Limb (tissue), 2 donors: ENCODE results near the gene SENP6.
"Not testable (repeated sequence)": the region's sequence is repeated elsewhere in the genome, so short reads cannot be mapped to it uniquely, and the experiment has no call there.

Experiments used
- DNase-seq, 2 donors: peaks; one replicate each; pipeline ENCODE4 v3.0.0-alpha.2; 2016; ENCODE audit errors: extremely low spot score in 2 of 2

Gene SENP6

GRCh38 chr6:75666592-75666991 is 64.9 kb downstream of the SENP6 start:
- DNase-seq: no peak

GRCh38 chr6:75673884-75674283 is 72.2 kb downstream of the SENP6 start:
- no peak for DNase-seq

- DNase-seq: no peak
Measured at GRCh38 chr6:75676377-75676776, 74.7 kb downstream of the SENP6 start.

- not testable (repeated sequence) for DNase-seq
Measured at GRCh38 chr6:75682548-75682947, 80.9 kb downstream of the SENP6 start.

GRCh38 chr6:75683005-75683404 is 81.3 kb downstream of the SENP6 start:
- not testable (repeated sequence) for DNase-seq

GRCh38 chr6:75687535-75687934 is 85.9 kb downstream of the SENP6 start:
- DNase-seq: not testable (repeated sequence)

- DNase-seq: not testable (repeated sequence)
Measured at GRCh38 chr6:75687937-75688336, 86.3 kb downstream of the SENP6 start.

- no peak for DNase-seq
Measured at GRCh38 chr6:75689576-75689975, 87.9 kb downstream of the SENP6 start.

- no peak for DNase-seq
Measured at GRCh38 chr6:75691012-75691411, 89.3 kb downstream of the SENP6 start.

GRCh38 chr6:75693534-75693933 is 91.9 kb downstream of the SENP6 start:
- DNase-seq: no peak

GRCh38 chr6:75694406-75694805 is 92.7 kb downstream of the SENP6 start:
- DNase-seq: no peak

- not testable (repeated sequence) for DNase-seq
Measured at GRCh38 chr6:75708334-75708733, 106.7 kb downstream of the SENP6 start.

- DNase-seq: no peak
Measured at GRCh38 chr6:75711173-75711572, 109.5 kb downstream of the SENP6 start.

GRCh38 chr6:75719133-75719532 is 117.5 kb downstream of the SENP6 start:
- no peak for DNase-seq

- DNase-seq: no peak
Measured at GRCh38 chr6:75723382-75723781, 121.7 kb downstream of the SENP6 start.

- no peak for DNase-seq
Measured at GRCh38 chr6:75727206-75727605, 125.5 kb downstream of the SENP6 start.

GRCh38 chr6:75731029-75731428 is 129.3 kb downstream of the SENP6 start:
- not testable (repeated sequence) for DNase-seq

- no peak for DNase-seq
Measured at GRCh38 chr6:75735491-75736186, 134.0 kb downstream of the SENP6 start.

GRCh38 chr6:75743971-75744370 is 142.3 kb downstream of the SENP6 start:
- DNase-seq: no peak

GRCh38 chr6:75745404-75745803 is 143.7 kb downstream of the SENP6 start:
- DNase-seq: no peak

GRCh38 chr6:75746221-75746620 is 144.5 kb downstream of the SENP6 start:
- DNase-seq: no peak

- no peak for DNase-seq
Measured at GRCh38 chr6:75747152-75747992, 145.7 kb downstream of the SENP6 start.
